Measurements from ENCODE around the gene RXFP4. TPM values are rescaled to one million over a fixed set of nuclear protein-coding genes. Genes with fewer than 3 reads are reported as not detected.
"Not testable (repeated sequence)": the region's sequence is repeated elsewhere in the genome, so short reads cannot be mapped to it uniquely, and the experiment has no call there.

The RXFP4 gene
- total RNA-seq, 1 experiment from 2014 or later: not detected

- Histone ChIP-seq H3K27ac (no peak overlapping the region), H3K4me1 (replicated peaks) (peaks cover 22% of the 10 kb centered on the region), H3K9me3 (replicated peaks) (no peaks in the 10 kb centered on the region), H3K36me3 (peaks cover 88% of the 10 kb centered on the region), H3K4me3 (no peak overlapping the region), H3K27me3 (replicated peaks) (no peaks in the 10 kb centered on the region)
- no peak for DNase-seq (ENCODE audit: low read depth in 1 of 2, low spot score in 2 of 2)
Measured at GRCh38 chr1:155912056-155912536, 29.3 kb upstream of the RXFP4 start.

GRCh38 chr1:155913969-155914757 is 27.3 kb upstream of the RXFP4 start:
- H3K4me1 ChIP-seq (replicated peaks): peaks cover 22% of the 10 kb centered on the region
- no peak overlapping the region for H3K27ac ChIP-seq
- H3K36me3 ChIP-seq: peaks cover 87% of the 10 kb centered on the region
- no peaks in the 10 kb centered on the region for H3K27me3 ChIP-seq (replicated peaks)
- H3K4me3 ChIP-seq: no peak overlapping the region
- DNase-seq (ENCODE audit: low read depth in 1 of 2, low spot score in 2 of 2): no peak
- no peaks in the 10 kb centered on the region for H3K9me3 ChIP-seq (replicated peaks)

GRCh38 chr1:155918660-155919059 is 22.8 kb upstream of the RXFP4 start:
- Histone ChIP-seq H3K27me3 (replicated peaks) (no peaks in the 10 kb centered on the region), H3K4me1 (replicated peaks) (peaks cover 6% of the 10 kb centered on the region; the same call in 1 of the 2 replicates), H3K36me3 (peaks cover 96% of the 10 kb centered on the region), H3K27ac (no peak overlapping the region), H3K4me3 (no peak overlapping the region), H3K9me3 (replicated peaks) (no peaks in the 10 kb centered on the region)
- DNase-seq (ENCODE audit: low read depth in 1 of 2, low spot score in 2 of 2): no peak

GRCh38 chr1:155919801-155920200 is 21.6 kb upstream of the RXFP4 start:
- no peak overlapping the region for H3K4me3 ChIP-seq
- no peak for DNase-seq (ENCODE audit: low read depth in 1 of 2, low spot score in 2 of 2)
- H3K27me3 ChIP-seq (replicated peaks): no peaks in the 10 kb centered on the region
- no peak overlapping the region for H3K27ac ChIP-seq
- H3K36me3 ChIP-seq: peaks cover 96% of the 10 kb centered on the region
- no peaks in the 10 kb centered on the region for H3K9me3 ChIP-seq (replicated peaks)
- peaks cover 6% of the 10 kb centered on the region; the same call in 1 of the 2 replicates for H3K4me1 ChIP-seq (replicated peaks)

- no peak for DNase-seq (ENCODE audit: low read depth in 1 of 2, low spot score in 2 of 2)
- Histone ChIP-seq H3K9me3 (replicated peaks) (no peaks in the 10 kb centered on the region), H3K27me3 (replicated peaks) (no peaks in the 10 kb centered on the region), H3K36me3 (peaks cover 96% of the 10 kb centered on the region), H3K27ac (no peak overlapping the region), H3K4me1 (replicated peaks) (no peaks in the 10 kb centered on the region), H3K4me3 (no peak overlapping the region)
Measured at GRCh38 chr1:155920717-155921116, 20.7 kb upstream of the RXFP4 start.

GRCh38 chr1:155925506-155925905 is 15.9 kb upstream of the RXFP4 start:
- no peak for DNase-seq (ENCODE audit: low read depth in 1 of 2, low spot score in 2 of 2)
- peaks cover under 1% of the 10 kb centered on the region; the same call in 1 of the 2 replicates for H3K4me1 ChIP-seq (replicated peaks)
- no peaks in the 10 kb centered on the region for H3K27me3 ChIP-seq (replicated peaks)
- H3K27ac ChIP-seq: no peak overlapping the region
- no peaks in the 10 kb centered on the region for H3K9me3 ChIP-seq (replicated peaks)
- H3K4me3 ChIP-seq: no peak overlapping the region
- peaks cover 99% of the 10 kb centered on the region for H3K36me3 ChIP-seq

GRCh38 chr1:155929057-155929456 is 12.4 kb upstream of the RXFP4 start:
- H3K27me3 ChIP-seq (replicated peaks): no peaks in the 10 kb centered on the region
- DNase-seq (ENCODE audit: low read depth in 1 of 2, low spot score in 2 of 2): no peak
- H3K9me3 ChIP-seq (replicated peaks): no peaks in the 10 kb centered on the region
- H3K4me1 ChIP-seq (replicated peaks): peaks cover 27% of the 10 kb centered on the region
- H3K36me3 ChIP-seq: peaks cover 100% of the 10 kb centered on the region
- no peak overlapping the region for H3K4me3 ChIP-seq
- no peak overlapping the region for H3K27ac ChIP-seq

- not testable (repeated sequence) for H3K4me3 ChIP-seq; H3K27me3 ChIP-seq (replicated peaks); H3K9me3 ChIP-seq (replicated peaks); DNase-seq (ENCODE audit: low read depth in 1 of 2, low spot score in 2 of 2); H3K27ac ChIP-seq
- Histone ChIP-seq H3K36me3 (peaks cover 84% of the 10 kb centered on the region), H3K4me1 (replicated peaks) (peaks cover 30% of the 10 kb centered on the region)
Measured at GRCh38 chr1:155930725-155931124, 10.7 kb upstream of the RXFP4 start.

- H3K36me3 ChIP-seq: peaks cover 76% of the 10 kb centered on the region
- no peaks in the 10 kb centered on the region for H3K27me3 ChIP-seq (replicated peaks)
- no peaks in the 10 kb centered on the region for H3K9me3 ChIP-seq (replicated peaks)
- DNase-seq (ENCODE audit: low read depth in 1 of 2, low spot score in 2 of 2): no peak
- H3K4me3 ChIP-seq: no peak overlapping the region
- H3K27ac ChIP-seq: peak overlapping the region; percentile 19; the same call in 1 of the 2 replicates
- peaks cover 30% of the 10 kb centered on the region for H3K4me1 ChIP-seq (replicated peaks)
Measured at GRCh38 chr1:155931332-155932038, 10.0 kb upstream of the RXFP4 start.

GRCh38 chr1:155932081-155932480 is 9.4 kb upstream of the RXFP4 start:
- no peak for DNase-seq (ENCODE audit: low read depth in 1 of 2, low spot score in 2 of 2)
- H3K4me3 ChIP-seq: no peak overlapping the region
- no peaks in the 10 kb centered on the region for H3K27me3 ChIP-seq (replicated peaks)
- no peaks in the 10 kb centered on the region for H3K9me3 ChIP-seq (replicated peaks)
- H3K36me3 ChIP-seq: peaks cover 70% of the 10 kb centered on the region
- peaks cover 30% of the 10 kb centered on the region for H3K4me1 ChIP-seq (replicated peaks)
- peak overlapping the region; percentile 19; the same call in 1 of the 2 replicates for H3K27ac ChIP-seq

GRCh38 chr1:155932487-155932886 is 9.0 kb upstream of the RXFP4 start:
- no peak overlapping the region for H3K27ac ChIP-seq
- DNase-seq (ENCODE audit: low read depth in 1 of 2, low spot score in 2 of 2): no peak
- H3K36me3 ChIP-seq: peaks cover 66% of the 10 kb centered on the region
- peaks cover 30% of the 10 kb centered on the region for H3K4me1 ChIP-seq (replicated peaks)
- no peaks in the 10 kb centered on the region for H3K9me3 ChIP-seq (replicated peaks)
- no peaks in the 10 kb centered on the region for H3K27me3 ChIP-seq (replicated peaks)
- H3K4me3 ChIP-seq: peak overlapping the region; percentile 55

GRCh38 chr1:155933591-155934096 is 7.8 kb upstream of the RXFP4 start:
- peak overlapping the region; percentile 55 for H3K4me3 ChIP-seq
- no peak for DNase-seq (ENCODE audit: low read depth in 1 of 2, low spot score in 2 of 2)

GRCh38 chr1:155934097-155934935 is 7.1 kb upstream of the RXFP4 start, which contains the start of gene KHDC4:
KHDC4 (minus strand) TSS chr1:155934413; CDS start chr1:155934373, 40 bp downstream.
- Histone ChIP-seq H3K36me3 (peaks cover 48% of the 10 kb centered on the region), H3K9me3 (replicated peaks) (no peaks in the 10 kb centered on the region), H3K27me3 (replicated peaks) (no peaks in the 10 kb centered on the region), H3K4me1 (replicated peaks) (peaks cover 30% of the 10 kb centered on the region), H3K27ac (peak within 1 kb of the TSS; percentile 60), H3K4me3 (peak within 1 kb of the TSS; percentile 55)
- peak; percentile 96 to 97 for DNase-seq (ENCODE audit: low read depth in 1 of 2, low spot score in 2 of 2)

More at GRCh38 chr1:155933591-155934096, 7.8 kb upstream of the RXFP4 start:
- Histone ChIP-seq H3K4me1 (replicated peaks) (peaks cover 30% of the 10 kb centered on the region), H3K36me3 (peaks cover 55% of the 10 kb centered on the region), H3K27me3 (replicated peaks) (no peaks in the 10 kb centered on the region), H3K9me3 (replicated peaks) (no peaks in the 10 kb centered on the region), H3K27ac (peak overlapping the region; percentile 60)

All from SJSA1 (cell line).